Ovary (tissue), 3 donors: ENCODE measurements around the gene LPIN1.

Source experiments
- POLR2A ChIP-seq: fragments of 450-650 bp; IDR thresholded peaks from one replicate; pipeline ENCODE4 v1.6.1; 2017; ENCODE audit warnings: antibody characterized with exemption, mild to moderate bottlenecking, moderate library complexity
- TF ChIP-seq, protein P1 (sequence below), 3 donors: fragments of 450-650 bp in 2 of 3; fragments of 200-600 bp in 1 of 3; IDR thresholded peaks; one replicate each; pipeline versions ENCODE4 v1.5.1 to v1.8.0; 2016 to 2022; ENCODE audit warnings: antibody characterized with exemption in 3 of 3, mild to moderate bottlenecking in 1 of 3
- donor health status: DM: no; HTN: no; CAD: no.

DNA sequence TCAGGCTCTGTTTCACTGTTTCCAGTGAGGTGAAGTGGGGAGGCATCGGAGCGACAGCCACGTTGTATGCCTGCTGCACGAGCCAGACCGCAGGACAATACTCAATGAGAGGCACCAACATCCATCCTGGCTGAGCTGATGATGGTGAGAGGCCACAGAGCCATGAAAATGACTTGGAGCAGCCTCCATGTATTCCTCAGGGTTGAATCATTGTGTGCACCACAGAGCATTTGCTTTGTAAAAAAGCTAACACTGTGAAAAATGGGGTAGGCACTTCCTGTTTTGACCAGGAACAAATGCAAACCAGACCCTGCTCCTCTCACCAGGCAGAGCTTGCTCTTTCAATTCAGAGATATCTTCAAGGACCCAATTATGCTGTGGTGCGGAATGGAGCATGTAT lies 87.2 kb downstream of the LPIN1 start:
- TF ChIP-seq POLR2A: no peak
- TF ChIP-seq, protein P1, sequence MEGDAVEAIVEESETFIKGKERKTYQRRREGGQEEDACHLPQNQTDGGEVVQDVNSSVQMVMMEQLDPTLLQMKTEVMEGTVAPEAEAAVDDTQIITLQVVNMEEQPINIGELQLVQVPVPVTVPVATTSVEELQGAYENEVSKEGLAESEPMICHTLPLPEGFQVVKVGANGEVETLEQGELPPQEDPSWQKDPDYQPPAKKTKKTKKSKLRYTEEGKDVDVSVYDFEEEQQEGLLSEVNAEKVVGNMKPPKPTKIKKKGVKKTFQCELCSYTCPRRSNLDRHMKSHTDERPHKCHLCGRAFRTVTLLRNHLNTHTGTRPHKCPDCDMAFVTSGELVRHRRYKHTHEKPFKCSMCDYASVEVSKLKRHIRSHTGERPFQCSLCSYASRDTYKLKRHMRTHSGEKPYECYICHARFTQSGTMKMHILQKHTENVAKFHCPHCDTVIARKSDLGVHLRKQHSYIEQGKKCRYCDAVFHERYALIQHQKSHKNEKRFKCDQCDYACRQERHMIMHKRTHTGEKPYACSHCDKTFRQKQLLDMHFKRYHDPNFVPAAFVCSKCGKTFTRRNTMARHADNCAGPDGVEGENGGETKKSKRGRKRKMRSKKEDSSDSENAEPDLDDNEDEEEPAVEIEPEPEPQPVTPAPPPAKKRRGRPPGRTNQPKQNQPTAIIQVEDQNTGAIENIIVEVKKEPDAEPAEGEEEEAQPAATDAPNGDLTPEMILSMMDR (IDR thresholded peaks at IDR 0.05): no peak
